ENCODE data around the gene GOLGA7B. TPM values are rescaled to one million over a fixed set of nuclear protein-coding genes. Genes with fewer than 3 reads are reported as not detected.
"Not testable (repeated sequence)": the region's sequence is repeated elsewhere in the genome, so short reads cannot be mapped to it uniquely, and the experiment has no call there.

GOLGA7B gene
- total RNA-seq, 1 donor from 2014 or later = 0.98 TPM

DNA sequence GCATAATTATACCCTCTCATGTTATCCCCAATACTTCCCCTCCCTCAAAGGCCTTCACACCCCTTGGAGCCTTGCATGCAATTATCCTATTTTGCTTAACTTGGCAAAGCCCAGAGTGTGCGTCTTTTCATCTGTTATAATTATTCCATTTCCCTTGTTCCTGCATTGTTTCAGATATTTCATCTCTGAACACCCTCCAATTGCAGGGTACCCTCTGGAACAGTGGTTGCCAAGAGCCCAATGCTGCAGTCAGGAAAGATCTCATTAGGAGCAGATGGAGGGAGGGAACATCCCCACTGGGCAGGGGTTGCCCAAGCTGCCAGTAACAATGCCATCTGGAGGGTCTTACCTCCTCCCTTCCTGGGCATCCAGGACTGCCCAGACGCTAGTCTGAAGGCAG lies 18.4 kb upstream of the GOLGA7B start:
- Histone ChIP-seq H3K36me3 (no peaks in the 10 kb centered on the region), H3K27ac (no peak overlapping the region), H3K4me1 (peaks cover 6% of the 10 kb centered on the region), H3K4me3 (no peak overlapping the region), H3K9me3 (no peaks in the 10 kb centered on the region), H3K27me3 (peaks cover 12% of the 10 kb centered on the region)
- ATAC-seq (no peak), DNase-seq (no peak)
- intact Hi-C loops (cut with DNase I) = no loop called here
- TF ChIP-seq, protein P1, sequence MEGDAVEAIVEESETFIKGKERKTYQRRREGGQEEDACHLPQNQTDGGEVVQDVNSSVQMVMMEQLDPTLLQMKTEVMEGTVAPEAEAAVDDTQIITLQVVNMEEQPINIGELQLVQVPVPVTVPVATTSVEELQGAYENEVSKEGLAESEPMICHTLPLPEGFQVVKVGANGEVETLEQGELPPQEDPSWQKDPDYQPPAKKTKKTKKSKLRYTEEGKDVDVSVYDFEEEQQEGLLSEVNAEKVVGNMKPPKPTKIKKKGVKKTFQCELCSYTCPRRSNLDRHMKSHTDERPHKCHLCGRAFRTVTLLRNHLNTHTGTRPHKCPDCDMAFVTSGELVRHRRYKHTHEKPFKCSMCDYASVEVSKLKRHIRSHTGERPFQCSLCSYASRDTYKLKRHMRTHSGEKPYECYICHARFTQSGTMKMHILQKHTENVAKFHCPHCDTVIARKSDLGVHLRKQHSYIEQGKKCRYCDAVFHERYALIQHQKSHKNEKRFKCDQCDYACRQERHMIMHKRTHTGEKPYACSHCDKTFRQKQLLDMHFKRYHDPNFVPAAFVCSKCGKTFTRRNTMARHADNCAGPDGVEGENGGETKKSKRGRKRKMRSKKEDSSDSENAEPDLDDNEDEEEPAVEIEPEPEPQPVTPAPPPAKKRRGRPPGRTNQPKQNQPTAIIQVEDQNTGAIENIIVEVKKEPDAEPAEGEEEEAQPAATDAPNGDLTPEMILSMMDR (IDR thresholded peaks at IDR 0.05) = no peak

DNA sequence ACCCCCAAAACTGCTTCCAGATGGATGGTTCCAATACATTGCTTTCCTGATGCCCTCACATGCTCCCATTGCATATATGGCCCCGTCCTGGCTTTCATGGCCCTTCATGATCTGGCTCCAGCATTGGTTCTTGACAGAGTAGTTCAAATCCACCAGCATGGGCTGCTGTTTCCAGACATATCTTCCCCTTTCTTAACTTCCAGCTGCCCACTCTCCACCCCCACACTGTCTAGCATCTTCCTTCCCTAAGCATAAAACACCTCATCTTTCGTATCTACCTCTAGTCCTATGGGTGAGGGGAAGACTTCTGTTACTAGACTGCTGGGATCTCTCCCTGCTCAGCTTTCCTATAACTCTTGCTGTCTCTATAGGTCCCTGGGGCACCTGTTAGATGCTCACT lies 13.2 kb upstream of the GOLGA7B start:
- Histone ChIP-seq H3K9me3 (no peaks in the 10 kb centered on the region), H3K4me3 (no peak overlapping the region), H3K27me3 (peaks cover 12% of the 10 kb centered on the region), H3K4me1 (peaks cover 4% of the 10 kb centered on the region), H3K36me3 (no peaks in the 10 kb centered on the region), H3K27ac (no peak overlapping the region)
- intact Hi-C loops (cut with DNase I) = no loop called here
- ATAC-seq (peak; percentile 47), DNase-seq (no peak)
- TF ChIP-seq, protein P1 (IDR thresholded peaks at IDR 0.05) = no peak

DNA sequence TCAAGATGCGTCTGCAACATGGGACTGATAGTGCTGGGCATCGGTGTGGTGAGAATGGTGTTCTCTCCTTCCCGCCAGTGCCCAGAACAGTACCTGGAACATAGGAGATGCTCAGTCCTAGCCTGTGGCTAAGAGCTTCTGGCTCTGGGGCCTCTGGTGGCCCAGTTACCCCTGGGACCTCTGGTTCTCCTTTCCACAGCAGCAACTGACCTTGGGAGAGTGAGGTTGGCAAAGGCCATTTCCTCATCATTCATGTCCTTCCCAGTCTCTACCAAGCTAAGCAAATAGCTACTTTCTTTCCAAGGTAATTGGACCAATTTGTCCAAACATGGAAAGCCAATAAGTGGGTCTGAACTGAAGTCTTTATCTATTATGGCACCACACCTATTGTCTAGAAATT lies 11.6 kb upstream of the GOLGA7B start:
- Histone ChIP-seq H3K27me3 (peaks cover 6% of the 10 kb centered on the region), H3K4me3 (no peak overlapping the region), H3K27ac (no peak overlapping the region), H3K4me1 (peaks cover 4% of the 10 kb centered on the region), H3K36me3 (no peaks in the 10 kb centered on the region), H3K9me3 (no peaks in the 10 kb centered on the region)
- DNase-seq (no peak), ATAC-seq (no peak)
- intact Hi-C loops (cut with DNase I) = no loop called here
- TF ChIP-seq, protein P1 (IDR thresholded peaks at IDR 0.05) = no peak

DNA sequence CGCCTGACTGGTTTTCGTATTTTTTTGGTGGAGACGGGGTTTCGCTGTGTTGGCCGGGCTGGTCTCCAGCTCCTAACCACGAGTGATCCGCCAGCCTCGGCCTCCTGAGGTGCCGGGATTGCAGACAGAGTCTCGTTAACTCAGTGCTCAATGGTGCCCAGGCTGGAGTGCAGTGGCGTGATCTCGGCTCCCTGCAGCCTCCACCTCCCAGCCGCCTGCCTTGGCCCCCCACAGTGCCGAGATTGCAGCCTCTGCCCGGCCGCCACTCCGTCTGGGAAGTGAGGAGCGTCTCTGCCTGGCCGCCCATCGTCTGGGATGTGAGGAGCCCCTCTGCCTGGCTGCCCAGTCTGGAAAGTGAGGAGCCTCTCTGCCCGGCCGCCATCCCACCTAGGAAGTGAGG lies 8.5 kb upstream of the GOLGA7B start:
- intact Hi-C loops (cut with DNase I); H3K4me1 ChIP-seq; H3K27me3 ChIP-seq; H3K9me3 ChIP-seq; H3K27ac ChIP-seq; H3K4me3 ChIP-seq; H3K36me3 ChIP-seq; ATAC-seq; DNase-seq: not testable (repeated sequence)

DNA sequence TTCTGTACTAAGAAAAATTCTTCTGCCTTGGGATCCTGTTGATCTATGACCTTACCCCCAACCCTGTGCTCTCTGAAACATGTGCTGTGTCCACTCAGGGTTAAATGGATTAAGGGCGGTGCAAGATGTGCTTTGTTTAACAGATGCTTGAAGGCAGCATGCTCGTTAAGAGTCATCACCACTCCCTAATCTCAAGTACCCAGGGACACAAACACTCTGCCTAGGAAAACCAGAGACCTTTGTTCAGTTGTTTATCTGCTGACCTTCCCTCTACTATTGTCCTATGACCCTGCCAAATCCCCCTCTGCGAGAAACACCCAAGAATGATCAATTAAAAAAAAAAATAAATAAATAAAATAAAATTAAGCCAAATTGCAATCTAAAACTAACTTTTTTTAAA lies 7.5 kb upstream of the GOLGA7B start:
- H3K4me3 ChIP-seq; H3K4me1 ChIP-seq; H3K36me3 ChIP-seq; DNase-seq; H3K9me3 ChIP-seq; ATAC-seq; H3K27ac ChIP-seq; H3K27me3 ChIP-seq; intact Hi-C loops (cut with DNase I): not testable (repeated sequence)

DNA sequence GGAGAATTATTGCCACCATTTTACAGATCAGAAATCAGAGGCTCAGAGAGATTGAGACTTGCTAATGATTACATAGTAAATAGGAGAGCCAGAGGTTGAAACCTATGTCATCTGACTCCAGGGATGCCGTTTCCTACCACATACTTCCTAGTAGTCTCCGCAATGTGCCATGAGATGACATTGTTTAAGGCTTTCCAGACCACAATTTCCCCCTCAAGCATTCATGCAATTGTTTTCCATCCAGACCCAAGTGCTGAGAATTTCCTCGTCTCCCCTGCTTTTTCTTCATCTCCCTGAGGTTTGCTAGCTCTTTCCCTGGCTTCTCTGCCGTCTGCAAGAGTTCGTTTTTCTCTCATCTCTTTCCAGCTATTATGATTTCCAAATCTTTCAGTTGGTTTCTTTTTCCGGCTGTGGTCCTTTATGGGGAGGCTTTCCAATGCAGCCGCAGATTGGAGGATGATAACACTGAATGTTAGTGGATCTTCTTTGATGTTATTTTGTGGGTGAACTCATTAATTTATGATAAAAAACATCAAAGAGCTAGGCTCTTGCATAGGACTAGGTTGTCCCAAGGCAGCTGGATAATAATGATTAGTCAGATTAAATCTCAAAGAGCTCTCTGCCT lies 6.9 kb upstream of the GOLGA7B start:
- TF ChIP-seq, protein P1 (IDR thresholded peaks at IDR 0.05) = no peak
- peak; percentile 60 for ATAC-seq
- no peaks in the 10 kb centered on the region for H3K9me3 ChIP-seq
- H3K4me3 ChIP-seq = no peak overlapping the region
- peaks cover 4% of the 10 kb centered on the region for H3K4me1 ChIP-seq
- H3K27ac ChIP-seq = no peak overlapping the region
- intact Hi-C loops (cut with DNase I) = no loop called here
- DNase-seq = no peak
- H3K36me3 ChIP-seq = no peaks in the 10 kb centered on the region
- no peaks in the 10 kb centered on the region for H3K27me3 ChIP-seq

DNA sequence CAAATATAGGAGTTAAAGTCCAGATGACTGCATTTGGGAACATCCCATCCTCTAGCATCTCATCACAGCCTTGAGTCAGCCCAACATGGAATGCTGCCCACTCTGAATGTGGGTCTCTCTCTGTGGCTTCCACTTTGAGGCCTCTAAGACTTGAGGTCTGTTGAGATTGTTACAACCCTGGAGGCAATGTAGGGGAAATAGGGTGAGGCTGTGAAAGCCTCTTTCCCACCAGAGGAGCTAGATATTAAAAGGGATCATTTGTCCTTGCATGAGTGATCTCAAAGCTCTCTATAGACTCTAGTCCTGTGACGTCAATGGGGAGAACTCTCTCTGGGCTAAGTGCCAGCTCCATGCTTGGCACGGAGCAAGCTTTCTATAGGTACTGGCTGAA lies 6.4 kb upstream of the GOLGA7B start:
- Histone ChIP-seq H3K27me3 (no peaks in the 10 kb centered on the region), H3K4me1 (peaks cover 4% of the 10 kb centered on the region), H3K27ac (no peak overlapping the region), H3K4me3 (no peak overlapping the region), H3K9me3 (no peaks in the 10 kb centered on the region), H3K36me3 (no peaks in the 10 kb centered on the region)
- ATAC-seq (no peak), DNase-seq (no peak)
- intact Hi-C loops (cut with DNase I) = no loop called here
- TF ChIP-seq, protein P1 (IDR thresholded peaks at IDR 0.05) = no peak

DNA sequence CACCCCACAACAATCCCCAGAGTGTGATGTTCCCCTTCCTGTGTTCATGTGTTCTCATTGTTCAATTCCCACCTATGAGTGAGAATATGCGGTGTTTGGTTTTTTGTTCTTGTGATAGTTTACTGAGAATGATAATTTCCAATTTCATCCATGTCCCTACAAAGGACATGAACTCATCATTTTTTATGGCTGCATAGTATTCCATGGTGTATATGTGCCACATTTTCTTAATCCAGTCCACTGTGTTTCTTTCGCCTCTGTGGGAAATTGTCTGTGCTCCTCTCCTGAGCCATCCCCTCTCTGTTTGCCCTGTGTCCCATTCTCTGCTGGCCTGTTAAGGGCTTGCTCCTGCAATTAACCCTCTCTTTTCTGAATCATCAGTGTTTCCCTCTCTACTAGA lies 5.7 kb upstream of the GOLGA7B start:
- intact Hi-C loops (cut with DNase I); ATAC-seq: not testable (repeated sequence)

More for the DNA sequence above, 5.7 kb upstream of the GOLGA7B start:
- not testable (repeated sequence) for H3K4me3 ChIP-seq, H3K9me3 ChIP-seq, DNase-seq, H3K4me1 ChIP-seq, H3K36me3 ChIP-seq, H3K27me3 ChIP-seq, H3K27ac ChIP-seq
